Measurements from ENCODE around the gene JMJD1C. TPM values are rescaled to one million over a fixed set of nuclear protein-coding genes. Genes with fewer than 3 reads are reported as not detected.
A peak's percentile ranks its signal among the peaks of the same experiment; 100 is the strongest.
"Not testable (repeated sequence)": the region's sequence is repeated elsewhere in the genome, so short reads cannot be mapped to it uniquely, and the experiment has no call there.

The JMJD1C gene
- total RNA-seq, 4 donors from 2014 or later, result 76.2 to 150 (median 101) TPM

GRCh38 chr10:63497321-63497720 is 31.5 kb upstream of the JMJD1C start:
- WGBS, 2 donors (ENCODE audit: low coverage in 1 of 2), result 50 to 73% methylated on average over 1 of the region's 1 CpG
- no peak overlapping the region for H3K4me3 ChIP-seq
- TF ChIP-seq POLR2AphosphoS5 (IDR thresholded peaks at IDR 0.05), result no peak
- no peak for TF ChIP-seq POLR2A (IDR thresholded peaks at IDR 0.05)
- no peak for TF ChIP-seq CTCF (IDR thresholded peaks at IDR 0.05)
- TF ChIP-seq EP300 (IDR thresholded peaks at IDR 0.05), result no peak
- H3K4me1 ChIP-seq, result peaks cover 0 to 23% (median 0%) of the 10 kb centered on the region in 3 donors
- H3K27ac ChIP-seq, result no peak overlapping the region
- H3K36me3 ChIP-seq, result no peaks in the 10 kb centered on the region
- no peak for ATAC-seq
- H3K9me3 ChIP-seq, result no peaks in the 10 kb centered on the region
- no peaks in the 10 kb centered on the region for H3K27me3 ChIP-seq

- Histone ChIP-seq H3K36me3 (no peaks in the 10 kb centered on the region), H3K27me3 (no peaks in the 10 kb centered on the region), H3K9me3 (no peaks in the 10 kb centered on the region), H3K4me3 (no peak overlapping the region), H3K4me1 (peaks cover 0 to 31% (median 3%) of the 10 kb centered on the region in 3 donors), H3K27ac (no peak overlapping the region)
- WGBS, 2 donors (ENCODE audit: low coverage in 1 of 2), result 67 to 78% methylated on average over 1 of the region's 1 CpG
- TF ChIP-seq POLR2AphosphoS5 (IDR thresholded peaks at IDR 0.05) (no peak), EP300 (IDR thresholded peaks at IDR 0.05) (no peak), POLR2A (IDR thresholded peaks at IDR 0.05) (no peak), CTCF (IDR thresholded peaks at IDR 0.05) (no peak)
- no peak for ATAC-seq
These were observed 30.8 kb upstream of the JMJD1C start for GRCh38 chr10:63496561-63496960.

- Histone ChIP-seq H3K4me3 (no peak overlapping the region), H3K4me1 (peaks cover 0 to 39% (median 8%) of the 10 kb centered on the region in 3 donors), H3K27ac (no peak overlapping the region), H3K9me3 (no peaks in the 10 kb centered on the region), H3K36me3 (no peaks in the 10 kb centered on the region), H3K27me3 (no peaks in the 10 kb centered on the region)
- ATAC-seq, result no peak
- TF ChIP-seq CTCF (IDR thresholded peaks at IDR 0.05), result no peak
- TF ChIP-seq POLR2AphosphoS5 (IDR thresholded peaks at IDR 0.05), result no peak
- no peak for TF ChIP-seq EP300 (IDR thresholded peaks at IDR 0.05)
- no peak for TF ChIP-seq POLR2A (IDR thresholded peaks at IDR 0.05)
- WGBS, 2 donors (ENCODE audit: low coverage in 1 of 2), result 86 to 88% methylated on average over 1 to 2 of the region's 2 CpGs
These were observed 29.2 kb upstream of the JMJD1C start for GRCh38 chr10:63494951-63495350.

- Histone ChIP-seq H3K4me1 (peaks cover 0 to 30% (median 8%) of the 10 kb centered on the region in 3 donors), H3K27me3 (no peaks in the 10 kb centered on the region), H3K27ac (no peak overlapping the region), H3K9me3 (no peaks in the 10 kb centered on the region), H3K36me3 (no peaks in the 10 kb centered on the region), H3K4me3 (no peak overlapping the region)
- no peak for ATAC-seq
- TF ChIP-seq CTCF (IDR thresholded peaks at IDR 0.05) (no peak), POLR2A (IDR thresholded peaks at IDR 0.05) (no peak), POLR2AphosphoS5 (IDR thresholded peaks at IDR 0.05) (no peak), EP300 (IDR thresholded peaks at IDR 0.05) (no peak)
- 82 to 89% methylated on average over 3 to 4 of the region's 4 CpGs for WGBS, 2 donors (ENCODE audit: low coverage in 1 of 2)
These were observed 27.2 kb upstream of the JMJD1C start for GRCh38 chr10:63493004-63493403.

- not testable (repeated sequence) for ATAC-seq, H3K27me3 ChIP-seq, H3K4me3 ChIP-seq, H3K36me3 ChIP-seq, H3K9me3 ChIP-seq
- H3K27ac ChIP-seq, result peak overlapping the region in 2 of 4 donors; percentile 58 to 62
- H3K4me1 ChIP-seq, result peaks cover 0 to 34% (median 8%) of the 10 kb centered on the region in 3 donors
- WGBS, 2 donors (ENCODE audit: low coverage in 1 of 2), result 42% methylated on average over 4 of the region's 6 CpGs; no CpG with 5 or more reads in 1 of the 2 donors
These were observed 26.5 kb upstream of the JMJD1C start for GRCh38 chr10:63492317-63492690.
